NK-92 (cell line): ENCODE data around the gene DIP2C.

Experiments
- DNase-seq: peaks from one replicate; lab custom pipeline; 2025; ENCODE audit not compliant: unreplicated experiment; lab: John Stamatoyannopoulos, UW

DIP2C gene

GRCh38 chr10:385571-386300 is 303.7 kb downstream of the DIP2C start:
- no peak for DNase-seq

GRCh38 chr10:384538-385305 is 304.7 kb downstream of the DIP2C start:
- DNase-seq: no peak

GRCh38 chr10:383519-383918 is 305.9 kb downstream of the DIP2C start:
- no peak for DNase-seq

GRCh38 chr10:381805-382204 is 307.7 kb downstream of the DIP2C start:
- DNase-seq: no peak

GRCh38 chr10:381346-381745 is 308.1 kb downstream of the DIP2C start:
- DNase-seq: no peak

GRCh38 chr10:380313-380940 is 309.0 kb downstream of the DIP2C start:
- DNase-seq: no peak

GRCh38 chr10:378930-379704 is 310.4 kb downstream of the DIP2C start:
- no peak for DNase-seq

GRCh38 chr10:378230-378929 is 311.1 kb downstream of the DIP2C start:
- no peak for DNase-seq

GRCh38 chr10:377228-377627 is 312.2 kb downstream of the DIP2C start:
- DNase-seq: no peak

- DNase-seq: no peak
Observed at GRCh38 chr10:375815-376505, 313.5 kb downstream of the DIP2C start.

GRCh38 chr10:374354-374753 is 315.1 kb downstream of the DIP2C start:
- DNase-seq: no peak

GRCh38 chr10:373526-374309 is 315.8 kb downstream of the DIP2C start:
- DNase-seq: no peak

GRCh38 chr10:373015-373414 is 316.5 kb downstream of the DIP2C start:
- no peak for DNase-seq

- no peak for DNase-seq
Observed at GRCh38 chr10:372566-372965, 316.9 kb downstream of the DIP2C start.

GRCh38 chr10:371515-371914 is 318.0 kb downstream of the DIP2C start:
- no peak for DNase-seq

- no peak for DNase-seq
Observed at GRCh38 chr10:370449-370825, 319.0 kb downstream of the DIP2C start.

GRCh38 chr10:369684-370448 is 319.6 kb downstream of the DIP2C start:
- no peak for DNase-seq

- no peak for DNase-seq
Observed at GRCh38 chr10:369221-369683, 320.2 kb downstream of the DIP2C start.
